K562 (cell line): ENCODE results near the gene CCR9. TPM values are rescaled to one million over a fixed set of nuclear protein-coding genes. Genes with fewer than 3 reads are reported as not detected.

Source experiments
- ATAC-seq: fragments of 200-7000 bp; cut with Tn5 transposase; 3 replicates; pipeline ENCODE4 v1.9.1; 2020; ENCODE audit warnings: moderate library complexity
- BruUV-seq: library from RNA; stranded (reverse); fragments of 400-500 nt; replicated peaks from 2 replicates; lab custom pipeline; 2021; lab: Mats Ljungman, UMichigan
- CTCF ChIA-PET: fragments of 300-600 bp; formaldehyde crosslinking; extraction: SDS; loops from one replicate; lab custom pipeline; 2021; ENCODE audit warnings: low intra/inter-chr PET ratio; lab: Yijun Ruan, JAX
- POLR2A ChIA-PET: fragments of 300-600, 350-650 bp; sonication (Branson Sonifier 250); formaldehyde crosslinking; extraction: SDS; loops from one replicate; lab custom pipeline; 2021; ENCODE audit warnings: antibody characterized with exemption, inconsistent platforms; lab: Yijun Ruan, JAX
- DNase-seq, 4 experiments: peaks; one replicate each; pipeline versions ENCODE4 v3.0.0 to v3.0.0-alpha.2; 2011 to 2018; ENCODE audit warnings: low spot score in 3 of 4, mixed read lengths in 3 of 4; ENCODE audit errors: extremely low read depth in 1 of 4
- FAIRE-seq: peaks from 2 replicates; lab custom pipeline; 2011; peaks lifted over from hg19 to GRCh38; lab: Jason Lieb, UNC
- H2AFZ ChIP-seq: 2 replicates; pipeline ENCODE4 v1.6.0; 2011; ENCODE audit warnings: low read depth, low read length, control low read depth, inconsistent platforms
- H3K27ac ChIP-seq: fragments of 200-600 bp; 3 replicates; pipeline ENCODE4 v1.8.0; 2011; ENCODE audit warnings: low read depth, mild to moderate bottlenecking, control low read depth, inconsistent platforms, low read length, moderate library complexity, mixed read lengths; ENCODE audit errors: extremely low read depth
- H3K27me3 ChIP-seq, 2 experiments: fragments of 300-600 bp in 1 of 2; 2 replicates in 1 of 2; 3 replicates in 1 of 2; pipeline versions ENCODE4 v1.6.0 to v1.8.0; 2011; ENCODE audit warnings: inconsistent platforms in 2 of 2, low read length in 2 of 2, mild to moderate bottlenecking in 1 of 2, mixed read lengths in 1 of 2, moderate library complexity in 1 of 2; ENCODE audit not compliant: control insufficient read depth in 2 of 2, insufficient read depth in 2 of 2
- H3K36me3 ChIP-seq: fragments of 300-600 bp; 3 replicates; pipeline ENCODE4 v1.8.0; 2011; ENCODE audit warnings: mild to moderate bottlenecking, low read length, inconsistent platforms; ENCODE audit not compliant: control insufficient read depth, insufficient read depth
- H3K4me1 ChIP-seq, 2 experiments: fragments of 200-600 bp in 1 of 2; replicated peaks in 1 of 2; 2 replicates in 1 of 2; 3 replicates in 1 of 2; pipeline versions ENCODE4 v1.5.1 to v1.8.0; 2011; ENCODE audit warnings: inconsistent platforms in 2 of 2, low read length in 2 of 2, mild to moderate bottlenecking in 1 of 2, mixed read lengths in 1 of 2, moderate library complexity in 1 of 2; ENCODE audit not compliant: control insufficient read depth in 2 of 2, insufficient read depth in 2 of 2
- H3K4me2 ChIP-seq: 2 replicates; pipeline ENCODE4 v1.6.1; 2011; ENCODE audit warnings: low read length, control low read depth, inconsistent platforms, mixed read lengths; ENCODE audit not compliant: insufficient read depth
- H3K4me3 ChIP-seq: fragments of 200-600 bp; sonication (generic), shearing (Covaris generic); 2 replicates; pipeline ENCODE4 v1.5.1; 2016; ENCODE audit warnings: control low read depth, inconsistent platforms
- H3K79me2 ChIP-seq: fragments of 200-600 bp; 3 replicates; pipeline ENCODE4 v1.8.0; 2011; ENCODE audit warnings: low read length, inconsistent platforms; ENCODE audit not compliant: control insufficient read depth, insufficient read depth
- H3K9ac ChIP-seq, 2 experiments: 2 replicates each; pipeline versions ENCODE4 v1.6.0 to v1.6.1; 2011; ENCODE audit warnings: low read depth in 2 of 2, low read length in 2 of 2, control low read depth in 1 of 2, inconsistent platforms in 1 of 2, mild to moderate bottlenecking in 1 of 2, mixed read lengths in 1 of 2; ENCODE audit not compliant: insufficient read depth in 1 of 2
- H3K9me1 ChIP-seq: one replicate; pipeline ENCODE4 v1.6.0; 2011; ENCODE audit warnings: inconsistent platforms, mild to moderate bottlenecking, low read length, moderate library complexity; ENCODE audit not compliant: control insufficient read depth, insufficient read depth
- H3K9me3 ChIP-seq: replicated peaks from 2 replicates; pipeline ENCODE4 v1.5.1; 2011; ENCODE audit warnings: low read depth, low read length, inconsistent platforms; ENCODE audit not compliant: control insufficient read depth, insufficient read depth
- H4K20me1 ChIP-seq: replicated peaks from 2 replicates; pipeline ENCODE4 v1.6.1; 2011; ENCODE audit warnings: low read length, inconsistent platforms, mixed read lengths; ENCODE audit not compliant: control insufficient read depth, insufficient read depth
- CC2D1A ChIP-seq: fragments of 450-650 bp; IDR thresholded peaks from 2 replicates; pipeline ENCODE4 v1.6.1; 2017; ENCODE audit warnings: mild to moderate bottlenecking
- CEBPG ChIP-seq, 3 experiments: fragments of 200-800 bp in 1 of 3; sonication (Bioruptor generic) in 1 of 3; sonication (generic) in 1 of 3; formaldehyde crosslinking in 1 of 3; IDR thresholded peaks in 2 of 3; conservative IDR thresholded peaks in 1 of 3; 2 replicates each; pipeline versions ENCODE4 v1.6.1 to v1.8.0; 2016 to 2022; ENCODE audit warnings: missing compliant biosample characterization in 2 of 3, missing genetic modification characterization in 2 of 3, mild to moderate bottlenecking in 1 of 3, missing genetic modification reagents in 1 of 3
- GABPB1 ChIP-seq: sonication (generic); formaldehyde crosslinking; IDR thresholded peaks from 2 replicates; pipeline ENCODE4 v1.8.0; 2022; ENCODE audit warnings: mild to moderate bottlenecking, missing genetic modification reagents
- MYC ChIP-seq, 2 experiments: fragments of 250-450 bp in 1 of 2; sonication (Bioruptor Pico) in 1 of 2; IDR thresholded peaks; 2 replicates each; pipeline versions ENCODE4 v1.5.1 to v1.6.1; 2012 to 2021; ENCODE audit warnings: low read depth in 2 of 2, borderline replicate concordance in 1 of 2, improper control_type of control experiment in 1 of 2, low read length in 1 of 2, mild to moderate bottlenecking in 1 of 2, moderate library complexity in 1 of 2
- RAD21 ChIP-seq, 2 experiments: fragments of 250-450 bp in 1 of 2; fragments of 450-650 bp in 1 of 2; sonication (Bioruptor Pico) in 1 of 2; formaldehyde crosslinking in 1 of 2; IDR thresholded peaks in 1 of 2; conservative IDR thresholded peaks in 1 of 2; 2 replicates each; pipeline versions ENCODE4 v1.4.0 to v1.8.0; 2020 to 2022; ENCODE audit warnings: mild to moderate bottlenecking in 2 of 2, moderate library complexity in 1 of 2
- RB1 ChIP-seq: fragments of 450-650 bp; IDR thresholded peaks from 2 replicates; pipeline ENCODE4 v1.6.1; 2017; ENCODE audit warnings: low read depth, mild to moderate bottlenecking
- SLC30A9 ChIP-seq: fragments of 250-450 bp; sonication (Bioruptor Pico); IDR thresholded peaks from 2 replicates; pipeline ENCODE4 v1.8.0; 2022; ENCODE audit warnings: mild to moderate bottlenecking, moderate library complexity
- SMC3 ChIP-seq: conservative IDR thresholded peaks from 2 replicates; pipeline ENCODE4 v1.6.1; 2011; ENCODE audit warnings: low read depth, low read length, improper control_type of control experiment; ENCODE audit not compliant: insufficient read depth
- STAG1 ChIP-seq: sonication (generic); formaldehyde crosslinking; IDR thresholded peaks from 2 replicates; pipeline ENCODE4 v1.5.0; 2020; ENCODE audit warnings: missing genetic modification reagents, borderline replicate concordance
- ZNF695 ChIP-seq: fragments of 450-650 bp; formaldehyde crosslinking; IDR thresholded peaks from 2 replicates; pipeline ENCODE4 v1.4.0; 2020; ENCODE audit warnings: mild to moderate bottlenecking, moderate library complexity
- WGBS: fragments of 100-300 bp; shearing (Covaris generic); methylation state at CpG from one replicate; pipeline ENCODE4 v1.1.6; 2016; ENCODE audit warnings: low coverage, mixed read lengths; ENCODE audit not compliant: insufficient coverage; ENCODE audit errors: missing lambda C conversion rate; 5-methylcytosine and 5-hydroxymethylcytosine counted together
- in situ Hi-C: fragments of 300-500 bp; cut with MboI; formaldehyde crosslinking; loops from 4 replicates; pipeline ENCODE4 v1.15.0; 2018; ENCODE audit warnings: inconsistent platforms, mixed read lengths
- intact Hi-C: fragments of 100-400 bp; cut with micrococcal nuclease; formaldehyde crosslinking; loops from 2 replicates; pipeline ENCODE4 v1.14.2; 2022
- polyA plus RNA-seq, 8 experiments: library from polyadenylated mRNA; depleted of rRNA in 4 of 8; stranded (reverse) in 5 of 8; unstranded in 3 of 8; fragments of >200 nt; fragmentation: Nextera tagmentation in 2 of 8; fragmentation: Illumina TruSeq in 1 of 8; extraction: Ambion mirVana in 2 of 8; extraction: Trizol in 1 of 8; gene quantifications; 2 replicates each; pipeline versions ENCODE4 v1.2.1 to v1.2.3, GENCODE V29; 2011 to 2014; ENCODE audit warnings: inconsistent platforms in 1 of 8, missing spikeins in 1 of 8
- total RNA-seq, 7 experiments: library from RNA; depleted of rRNA in 6 of 7; stranded (reverse); fragments of >200 nt in 6 of 7; fragmentation: Illumina TruSeq in 2 of 7; extraction: Trizol in 2 of 7; gene quantifications; 2 replicates each; pipeline versions ENCODE4 v1.2.1 to v1.2.3, GENCODE V29; 2011 to 2021; ENCODE audit warnings: low replicate concordance in 1 of 7
- TF ChIP-seq, protein P1 (sequence below): fragments of 450-650 bp; IDR thresholded peaks from 2 replicates; pipeline ENCODE4 v1.7.1; 2018; ENCODE audit warnings: mild to moderate bottlenecking, low read depth; ENCODE audit not compliant: partially characterized antibody
- TF ChIP-seq, protein P2 (sequence below): sonication (generic); formaldehyde crosslinking; IDR thresholded peaks from 2 replicates; pipeline ENCODE4 v1.5.0; 2020; ENCODE audit warnings: missing genetic modification reagents
- TF ChIP-seq, protein P3 (sequence below), 3 experiments: IDR thresholded peaks in 2 of 3; conservative IDR thresholded peaks in 1 of 3; 2 replicates each; pipeline ENCODE4 v1.5.1; 2011 to 2012; ENCODE audit warnings: low read length in 3 of 3, mild to moderate bottlenecking in 3 of 3, control low read depth in 2 of 3, improper control_type of control experiment in 1 of 3, inconsistent platforms in 1 of 3, low read depth in 1 of 3, mixed read lengths in 1 of 3, moderate library complexity in 1 of 3; ENCODE audit not compliant: insufficient read depth in 2 of 3

CCR9 gene
- total and polyA plus RNA-seq, 9 of the 15 experiments (the other 6 are each of a cell fraction or from before 2014, with no cell fraction given): not detected

DNA sequence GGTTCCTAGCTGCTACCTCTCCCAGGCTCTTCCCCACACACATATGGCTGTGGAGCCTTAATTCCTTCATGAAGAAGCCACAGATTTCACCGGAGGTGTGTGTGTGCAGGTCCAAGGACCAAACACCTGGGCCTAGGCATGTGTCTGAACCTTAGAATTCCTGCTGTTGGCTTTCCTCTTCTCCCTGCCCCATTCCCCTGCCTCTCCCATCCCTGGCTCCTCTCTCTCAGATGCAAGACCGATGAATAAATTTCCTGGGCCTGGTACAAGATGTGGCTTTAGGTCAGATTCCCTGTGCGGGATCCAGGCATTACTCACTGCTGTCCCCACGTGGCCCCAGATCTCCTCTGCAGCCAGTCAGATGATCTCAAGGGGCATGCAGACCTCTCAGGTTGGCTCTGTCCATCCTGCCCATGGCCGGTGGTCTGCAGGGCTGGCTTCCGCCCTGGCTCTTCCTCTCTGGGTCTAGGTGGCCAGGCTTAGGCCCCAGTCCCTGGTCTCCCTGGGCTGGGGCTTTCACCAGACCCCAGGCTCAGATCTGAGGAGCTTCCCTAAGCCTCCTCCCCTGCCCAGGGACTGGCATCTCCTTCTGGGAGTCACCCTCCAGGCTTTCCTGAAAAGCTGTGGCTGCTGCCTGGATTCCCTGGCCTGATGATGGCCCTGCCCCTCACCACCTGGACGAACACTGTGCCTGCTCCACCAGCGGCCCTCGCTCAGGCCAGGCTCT is 20.5 kb downstream of the CCR9 start:
- intact Hi-C loops: loop anchor here (1.0 to 10.0 kb wide), 2 partner anchors 146 to 392 kb away; no protein-coding TSS in a partner anchor
- TF ChIP-seq STAG1 (peak; percentile 60; the same call in 1 of the 2 replicates), RB1 (peak; percentile 56; the same call in 1 of the 2 replicates), SMC3 (peak; percentile 79), CC2D1A (no peak), GABPB1 (CRISPR knock-in tag) (0 out of 2 replicates have a peak, but pooled peaks have one; percentile 22), ZNF695 (CRISPR knock-in tag) (no peak), SLC30A9 (CRISPR knock-in tag) (no peak), CEBPG (CRISPR knock-in tag; IDR thresholded peaks at IDR 0.05) (no peak), CEBPG (tag; conservative IDR thresholded peaks at IDR 0.05 in 1 of 2, IDR thresholded peaks at IDR 0.05 in 1 of 2) (no peak), MYC (IDR thresholded peaks at IDR 0.05; ENCODE audit: low read depth, low read length) (0 out of 2 replicates have a peak, but pooled peaks have one; percentile 35), MYC (CRISPR knock-in tag; IDR thresholded peaks at IDR 0.05; ENCODE audit: borderline replicate concordance, low read depth) (no peak), RAD21 (CRISPR knock-in tag; conservative IDR thresholded peaks at IDR 0.05 in 1 of 2, IDR thresholded peaks at IDR 0.05 in 1 of 2) (peak; percentile 55 to 77)
- TF ChIP-seq, protein P1, sequence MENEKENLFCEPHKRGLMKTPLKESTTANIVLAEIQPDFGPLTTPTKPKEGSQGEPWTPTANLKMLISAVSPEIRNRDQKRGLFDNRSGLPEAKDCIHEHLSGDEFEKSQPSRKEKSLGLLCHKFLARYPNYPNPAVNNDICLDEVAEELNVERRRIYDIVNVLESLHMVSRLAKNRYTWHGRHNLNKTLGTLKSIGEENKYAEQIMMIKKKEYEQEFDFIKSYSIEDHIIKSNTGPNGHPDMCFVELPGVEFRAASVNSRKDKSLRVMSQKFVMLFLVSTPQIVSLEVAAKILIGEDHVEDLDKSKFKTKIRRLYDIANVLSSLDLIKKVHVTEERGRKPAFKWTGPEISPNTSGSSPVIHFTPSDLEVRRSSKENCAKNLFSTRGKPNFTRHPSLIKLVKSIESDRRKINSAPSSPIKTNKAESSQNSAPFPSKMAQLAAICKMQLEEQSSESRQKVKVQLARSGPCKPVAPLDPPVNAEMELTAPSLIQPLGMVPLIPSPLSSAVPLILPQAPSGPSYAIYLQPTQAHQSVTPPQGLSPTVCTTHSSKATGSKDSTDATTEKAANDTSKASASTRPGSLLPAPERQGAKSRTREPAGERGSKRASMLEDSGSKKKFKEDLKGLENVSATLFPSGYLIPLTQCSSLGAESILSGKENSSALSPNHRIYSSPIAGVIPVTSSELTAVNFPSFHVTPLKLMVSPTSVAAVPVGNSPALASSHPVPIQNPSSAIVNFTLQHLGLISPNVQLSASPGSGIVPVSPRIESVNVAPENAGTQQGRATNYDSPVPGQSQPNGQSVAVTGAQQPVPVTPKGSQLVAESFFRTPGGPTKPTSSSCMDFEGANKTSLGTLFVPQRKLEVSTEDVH: no peak
- TF ChIP-seq, protein P2, sequence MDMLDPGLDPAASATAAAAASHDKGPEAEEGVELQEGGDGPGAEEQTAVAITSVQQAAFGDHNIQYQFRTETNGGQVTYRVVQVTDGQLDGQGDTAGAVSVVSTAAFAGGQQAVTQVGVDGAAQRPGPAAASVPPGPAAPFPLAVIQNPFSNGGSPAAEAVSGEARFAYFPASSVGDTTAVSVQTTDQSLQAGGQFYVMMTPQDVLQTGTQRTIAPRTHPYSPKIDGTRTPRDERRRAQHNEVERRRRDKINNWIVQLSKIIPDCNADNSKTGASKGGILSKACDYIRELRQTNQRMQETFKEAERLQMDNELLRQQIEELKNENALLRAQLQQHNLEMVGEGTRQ (CRISPR knock-in tag): 0 out of 2 replicates have a peak, but pooled peaks have one; percentile 33
- TF ChIP-seq, protein P3, sequence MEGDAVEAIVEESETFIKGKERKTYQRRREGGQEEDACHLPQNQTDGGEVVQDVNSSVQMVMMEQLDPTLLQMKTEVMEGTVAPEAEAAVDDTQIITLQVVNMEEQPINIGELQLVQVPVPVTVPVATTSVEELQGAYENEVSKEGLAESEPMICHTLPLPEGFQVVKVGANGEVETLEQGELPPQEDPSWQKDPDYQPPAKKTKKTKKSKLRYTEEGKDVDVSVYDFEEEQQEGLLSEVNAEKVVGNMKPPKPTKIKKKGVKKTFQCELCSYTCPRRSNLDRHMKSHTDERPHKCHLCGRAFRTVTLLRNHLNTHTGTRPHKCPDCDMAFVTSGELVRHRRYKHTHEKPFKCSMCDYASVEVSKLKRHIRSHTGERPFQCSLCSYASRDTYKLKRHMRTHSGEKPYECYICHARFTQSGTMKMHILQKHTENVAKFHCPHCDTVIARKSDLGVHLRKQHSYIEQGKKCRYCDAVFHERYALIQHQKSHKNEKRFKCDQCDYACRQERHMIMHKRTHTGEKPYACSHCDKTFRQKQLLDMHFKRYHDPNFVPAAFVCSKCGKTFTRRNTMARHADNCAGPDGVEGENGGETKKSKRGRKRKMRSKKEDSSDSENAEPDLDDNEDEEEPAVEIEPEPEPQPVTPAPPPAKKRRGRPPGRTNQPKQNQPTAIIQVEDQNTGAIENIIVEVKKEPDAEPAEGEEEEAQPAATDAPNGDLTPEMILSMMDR (IDR thresholded peaks at IDR 0.05 in 2 of 3, conservative IDR thresholded peaks at IDR 0.05 in 1 of 3; ENCODE audit: insufficient read depth in 2 of 3, low read depth in 1 of 3, low read length in 3 of 3): peak; percentile 80 to 90 (median 86)

More for the DNA sequence above, 20.5 kb downstream of the CCR9 start:
- Histone ChIP-seq H3K79me2 (no peaks in the 10 kb centered on the region), H3K27me3 (peaks cover 5 to 59% of the 10 kb centered on the region in 2 experiments), H4K20me1 (no peaks in the 10 kb centered on the region; the same call in 1 of the 2 replicates), H3K27ac (no peak overlapping the region), H3K4me1 (peaks cover 0 to 3% of the 10 kb centered on the region in 2 experiments; a peak in 3 of 5 replicates), H3K4me3 (no peak overlapping the region), H3K9me3 (no peaks in the 10 kb centered on the region), H3K4me2 (no peak overlapping the region), H3K9me1 (peaks cover 2% of the 10 kb centered on the region), H3K9ac (peak overlapping the region in 1 of 2 experiments; percentile 11; a peak in 1 of 4 replicates), H3K36me3 (no peaks in the 10 kb centered on the region), H2AFZ (no peak overlapping the region)
- in situ Hi-C loops: no loop called here
- POLR2A ChIA-PET: interaction anchor here (1.2 to 1.5 kb wide), 2 partner anchors 9 to 12 kb away, joined by 3 read pairs; no protein-coding TSS in a partner anchor
- no TSS peak for BruUV-seq
- 9% methylated on average over 9 of the region's 9 CpGs for WGBS
- CTCF ChIA-PET: interaction anchor here (0.7 to 1.5 kb wide), 4 partner anchors 145 to 872 kb away, joined by 3 to 4 read pairs (median 3); no protein-coding TSS in a partner anchor
- peak; percentile 59 for FAIRE-seq
- peak; percentile 40 to 60 (median 51) for DNase-seq
- peak; percentile 90 for ATAC-seq
